GM19463 (cell line): ENCODE data around the gene BCL2L14.

Source experiments
- ATAC-seq: cut with Tn5 transposase; IDR thresholded peaks from one replicate; pipeline ENCODE4 v1.9.1; 2021; ENCODE audit warnings: mild to moderate bottlenecking, moderate library complexity; ENCODE audit not compliant: unreplicated experiment

Gene BCL2L14

GRCh38 chr12:12054993-12055392 lies 15.7 kb upstream of the BCL2L14 start:
- ATAC-seq, result no peak

GRCh38 chr12:12056951-12057350 lies 13.8 kb upstream of the BCL2L14 start:
- no peak for ATAC-seq

- ATAC-seq, result no peak
Measured at GRCh38 chr12:12064596-12064995, 6.1 kb upstream of the BCL2L14 start.

DNA sequence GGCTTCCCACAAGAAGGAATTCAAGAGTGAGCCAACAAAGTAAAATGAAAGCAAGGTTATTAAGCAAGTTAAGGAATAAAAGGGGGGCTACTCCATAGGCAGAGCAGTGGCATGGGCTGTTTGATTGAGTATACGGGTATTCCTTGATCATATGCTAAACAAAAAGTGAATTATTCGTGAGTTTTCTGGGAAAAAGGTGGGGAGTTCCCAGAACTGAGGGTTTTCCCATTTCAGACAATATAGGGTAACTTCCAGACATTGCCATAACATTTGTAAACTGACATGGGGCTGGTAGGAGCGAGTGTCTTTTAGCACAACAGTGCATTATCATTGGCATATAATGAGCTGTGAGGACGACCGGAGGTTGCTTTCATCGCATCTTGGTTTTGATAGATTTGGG lies 2.0 kb upstream of the BCL2L14 start:
- ATAC-seq, result no peak

GRCh38 chr12:12069821-12070548 lies 754 bp upstream of the BCL2L14 start:
- no peak for ATAC-seq

GRCh38 chr12:12072064-12072760 lies 1.5 kb downstream of the BCL2L14 start:
- no peak for ATAC-seq

- ATAC-seq, result no peak
Measured at GRCh38 chr12:12079291-12079690, 8.6 kb downstream of the BCL2L14 start.

GRCh38 chr12:12081836-12082497 lies 11.2 kb downstream of the BCL2L14 start:
- no peak for ATAC-seq

DNA sequence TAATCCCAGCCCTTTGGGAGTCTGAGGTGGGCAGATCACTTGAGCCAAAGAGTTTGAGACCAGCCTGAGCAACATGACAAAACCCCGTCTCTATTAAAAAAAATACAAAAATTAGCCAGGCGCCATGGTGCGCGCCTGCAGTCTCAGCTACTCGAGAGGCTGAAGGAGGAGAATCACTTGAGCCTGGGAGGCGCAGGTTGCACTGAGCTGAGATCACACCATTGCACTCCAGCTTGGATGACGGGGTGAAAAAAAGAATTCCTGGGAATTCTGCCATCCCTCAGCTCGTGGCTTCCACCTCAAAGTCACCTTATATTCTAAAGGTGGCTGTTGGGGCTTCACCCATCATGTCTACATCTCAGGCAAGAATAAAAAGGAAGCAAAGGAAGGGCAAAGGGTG lies 12.9 kb downstream of the BCL2L14 start:
- no peak for ATAC-seq

GRCh38 chr12:12086362-12086761 lies 15.6 kb downstream of the BCL2L14 start:
- ATAC-seq, result no peak

GRCh38 chr12:12086973-12087692 lies 16.4 kb downstream of the BCL2L14 start:
- no peak for ATAC-seq

DNA sequence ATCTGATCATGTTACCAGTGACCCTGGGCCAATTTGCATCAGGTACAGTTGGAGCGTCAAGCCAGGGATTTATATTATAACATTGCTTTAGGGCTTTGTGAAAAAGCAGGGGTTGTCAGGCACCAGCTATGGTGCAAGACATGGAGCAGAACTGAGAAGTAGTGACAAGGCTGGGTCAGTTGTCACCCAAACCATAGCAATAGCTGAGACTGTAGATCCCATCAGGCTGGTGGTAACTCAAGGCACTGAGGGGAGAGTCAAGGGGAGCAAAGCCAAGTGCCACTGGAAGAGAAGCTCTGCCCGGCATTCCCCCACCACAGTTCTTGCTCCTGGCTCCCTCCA lies 16.9 kb downstream of the BCL2L14 start:
- no peak for ATAC-seq

GRCh38 chr12:12088147-12088546 lies 17.4 kb downstream of the BCL2L14 start:
- no peak for ATAC-seq

DNA sequence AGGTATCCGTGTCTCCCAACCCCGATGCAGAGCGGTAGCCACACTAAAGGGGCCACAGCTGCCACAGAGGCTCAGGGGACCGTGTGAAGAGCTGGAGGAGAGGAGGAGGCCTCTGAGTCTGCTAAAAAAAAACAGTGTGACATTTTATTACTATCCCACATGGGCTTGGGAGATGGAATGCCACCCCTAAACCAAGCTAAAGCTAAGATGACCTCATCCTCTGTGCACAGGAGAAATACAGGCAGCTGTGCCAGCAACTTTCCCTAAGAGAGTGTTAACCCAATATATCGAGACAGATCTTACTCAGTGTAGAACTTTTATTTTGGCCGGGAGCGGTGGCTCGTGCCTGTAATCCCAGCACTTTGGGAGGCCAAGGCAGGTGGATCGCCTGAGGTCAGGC lies 18.0 kb downstream of the BCL2L14 start:
- no peak for ATAC-seq

- ATAC-seq, result no peak
Measured at GRCh38 chr12:12091071-12091470, 20.3 kb downstream of the BCL2L14 start.

- ATAC-seq, result no peak
Measured at GRCh38 chr12:12091977-12092663, 21.4 kb downstream of the BCL2L14 start.

DNA sequence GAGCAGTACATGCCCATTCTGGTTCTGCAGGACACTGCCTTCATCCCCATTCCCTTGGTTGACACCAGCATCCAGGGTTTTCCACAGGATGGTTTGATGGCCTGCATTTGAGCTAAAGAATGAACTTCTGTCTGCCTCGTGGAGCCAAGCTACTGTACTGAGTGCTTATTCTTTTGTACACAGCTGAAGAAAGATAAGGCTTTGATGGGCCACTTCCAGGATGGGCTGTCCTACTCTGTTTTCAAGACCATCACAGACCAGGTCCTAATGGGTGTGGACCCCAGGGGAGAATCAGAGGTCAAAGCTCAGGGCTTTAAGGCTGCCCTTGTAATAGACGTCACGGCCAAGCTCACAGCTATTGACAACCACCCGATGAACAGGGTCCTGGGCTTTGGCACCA lies 23.7 kb downstream of the BCL2L14 start:
- no peak for ATAC-seq

DNA sequence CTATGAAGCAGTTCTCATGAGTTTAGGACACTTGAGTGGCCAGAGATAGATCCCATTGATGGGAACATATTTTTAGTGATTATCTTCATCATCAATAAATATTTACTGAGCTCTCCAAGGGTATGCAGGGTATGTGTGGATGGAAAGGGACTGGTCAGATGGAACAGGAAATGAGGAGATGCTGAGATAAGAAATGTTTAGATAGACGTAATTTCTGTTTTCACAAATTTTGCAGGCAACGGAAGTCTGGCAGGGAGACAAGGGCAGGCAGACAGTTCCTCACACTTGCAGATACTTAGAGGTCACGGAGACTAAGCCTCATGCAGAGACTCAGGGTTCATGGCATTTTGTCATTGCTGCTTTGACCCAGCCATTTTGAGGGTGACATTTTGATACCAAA lies 24.3 kb downstream of the BCL2L14 start:
- no peak for ATAC-seq

- ATAC-seq, result no peak
Measured at GRCh38 chr12:12097891-12098690, 27.4 kb downstream of the BCL2L14 start.

- ATAC-seq, result no peak
Measured at GRCh38 chr12:12098691-12099015, 27.9 kb downstream of the BCL2L14 start.
